GM19193 (cell line): ENCODE data around the gene PPP2R5A.

Source experiments
- POLR2A ChIP-seq: IDR thresholded peaks from 4 replicates; pipeline ENCODE4 v1.6.1; 2011; ENCODE audit not compliant: insufficient read depth, insufficient read length; ENCODE audit errors: extremely low read depth

Gene PPP2R5A

DNA sequence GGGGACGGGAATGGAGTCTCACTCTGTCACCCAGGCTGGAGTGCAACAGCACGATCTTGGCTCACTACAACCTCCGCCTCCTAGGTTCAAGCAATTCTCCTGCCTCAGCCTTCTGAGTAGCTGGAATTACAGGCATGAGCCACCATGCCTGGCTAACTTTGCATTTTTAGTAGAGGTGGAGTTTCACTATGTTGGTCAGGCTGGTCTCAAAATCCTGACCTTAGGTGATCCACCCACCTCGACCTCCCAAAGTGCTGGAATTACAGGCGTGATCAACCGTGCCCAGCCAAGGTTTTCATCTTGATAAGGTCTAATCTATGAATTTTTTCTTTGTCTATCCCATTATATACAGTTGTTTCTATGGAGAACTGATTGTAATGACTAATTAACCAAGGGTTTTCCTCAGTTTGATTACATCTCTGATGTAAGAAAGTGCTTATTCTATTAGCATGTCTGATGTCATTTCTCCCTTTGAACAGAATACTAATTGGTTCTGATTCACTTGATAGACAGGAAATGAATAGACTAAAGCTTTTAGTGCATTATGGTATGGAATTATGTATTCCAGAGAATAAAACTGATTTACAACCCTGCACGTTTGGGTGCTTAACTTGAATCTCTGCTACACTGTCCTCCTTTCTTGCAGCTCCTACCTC, 117.6 kb downstream of the PPP2R5A start:
- TF ChIP-seq POLR2A: no peak

- TF ChIP-seq POLR2A: no peak
These were observed 125.1 kb downstream of the PPP2R5A start for GRCh38 chr1:212410231-212410820.
